Coronary artery (tissue), 2 donors: Measurements from ENCODE around the gene PABPC3.

ENCODE experiments used
- DNase-seq: peaks from one replicate; pipeline ENCODE4 v3.0.0-alpha.2; 2017; ENCODE audit warnings: low spot score
- H3K27ac ChIP-seq, 2 donors: fragments of 200-600 bp; sonication (generic); one replicate each; pipeline ENCODE4 v1.5.1; 2016 to 2019
- H3K4me3 ChIP-seq: fragments of 200-600 bp; sonication (generic); 2 replicates; pipeline ENCODE4 v1.5.1; 2016; ENCODE audit warnings: mild to moderate bottlenecking, moderate library complexity
- TF ChIP-seq, protein P1 (sequence below): fragments of 200-600 bp; sonication (generic); IDR thresholded peaks from one replicate; pipeline ENCODE4 v1.5.1; 2019; ENCODE audit warnings: antibody characterized with exemption

The PABPC3 gene

GRCh38 chr13:25084096-25084495, 11.8 kb upstream of the PABPC3 start:
- no peak overlapping the region for H3K27ac ChIP-seq
- TF ChIP-seq, protein P1, sequence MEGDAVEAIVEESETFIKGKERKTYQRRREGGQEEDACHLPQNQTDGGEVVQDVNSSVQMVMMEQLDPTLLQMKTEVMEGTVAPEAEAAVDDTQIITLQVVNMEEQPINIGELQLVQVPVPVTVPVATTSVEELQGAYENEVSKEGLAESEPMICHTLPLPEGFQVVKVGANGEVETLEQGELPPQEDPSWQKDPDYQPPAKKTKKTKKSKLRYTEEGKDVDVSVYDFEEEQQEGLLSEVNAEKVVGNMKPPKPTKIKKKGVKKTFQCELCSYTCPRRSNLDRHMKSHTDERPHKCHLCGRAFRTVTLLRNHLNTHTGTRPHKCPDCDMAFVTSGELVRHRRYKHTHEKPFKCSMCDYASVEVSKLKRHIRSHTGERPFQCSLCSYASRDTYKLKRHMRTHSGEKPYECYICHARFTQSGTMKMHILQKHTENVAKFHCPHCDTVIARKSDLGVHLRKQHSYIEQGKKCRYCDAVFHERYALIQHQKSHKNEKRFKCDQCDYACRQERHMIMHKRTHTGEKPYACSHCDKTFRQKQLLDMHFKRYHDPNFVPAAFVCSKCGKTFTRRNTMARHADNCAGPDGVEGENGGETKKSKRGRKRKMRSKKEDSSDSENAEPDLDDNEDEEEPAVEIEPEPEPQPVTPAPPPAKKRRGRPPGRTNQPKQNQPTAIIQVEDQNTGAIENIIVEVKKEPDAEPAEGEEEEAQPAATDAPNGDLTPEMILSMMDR: no peak
- no peak for DNase-seq
- H3K4me3 ChIP-seq: no peak overlapping the region

DNA sequence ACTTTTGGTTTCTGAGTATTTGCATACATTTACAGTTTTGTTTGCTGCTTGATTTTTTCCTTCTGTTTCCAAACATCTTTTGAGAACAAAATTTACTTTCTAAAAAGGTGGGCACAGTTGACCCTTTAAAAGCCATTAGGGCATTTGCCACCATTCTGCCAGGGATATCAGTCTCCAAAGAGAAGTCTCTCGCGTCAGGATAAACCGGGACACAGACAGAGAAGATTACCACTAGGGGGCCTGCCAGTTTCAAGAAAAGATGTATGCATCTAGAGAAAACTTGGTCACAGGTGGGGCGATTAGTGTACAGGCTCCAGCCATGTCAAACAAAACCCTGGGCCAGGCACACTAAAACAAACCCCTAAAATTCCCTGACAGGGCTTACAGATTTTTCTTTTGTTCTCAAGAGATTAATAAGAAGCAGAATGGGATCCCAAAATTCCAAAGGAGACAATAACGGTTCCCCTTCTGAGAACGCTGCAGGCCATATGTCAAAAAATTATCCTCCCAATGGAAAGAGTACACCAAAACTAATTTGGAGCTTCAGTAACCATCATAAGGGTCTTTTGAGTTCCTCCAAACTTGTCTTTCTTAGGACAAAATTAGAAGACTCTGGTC, 10.7 kb upstream of the PABPC3 start:
- no peak for DNase-seq
- no peak overlapping the region for H3K27ac ChIP-seq

DNA sequence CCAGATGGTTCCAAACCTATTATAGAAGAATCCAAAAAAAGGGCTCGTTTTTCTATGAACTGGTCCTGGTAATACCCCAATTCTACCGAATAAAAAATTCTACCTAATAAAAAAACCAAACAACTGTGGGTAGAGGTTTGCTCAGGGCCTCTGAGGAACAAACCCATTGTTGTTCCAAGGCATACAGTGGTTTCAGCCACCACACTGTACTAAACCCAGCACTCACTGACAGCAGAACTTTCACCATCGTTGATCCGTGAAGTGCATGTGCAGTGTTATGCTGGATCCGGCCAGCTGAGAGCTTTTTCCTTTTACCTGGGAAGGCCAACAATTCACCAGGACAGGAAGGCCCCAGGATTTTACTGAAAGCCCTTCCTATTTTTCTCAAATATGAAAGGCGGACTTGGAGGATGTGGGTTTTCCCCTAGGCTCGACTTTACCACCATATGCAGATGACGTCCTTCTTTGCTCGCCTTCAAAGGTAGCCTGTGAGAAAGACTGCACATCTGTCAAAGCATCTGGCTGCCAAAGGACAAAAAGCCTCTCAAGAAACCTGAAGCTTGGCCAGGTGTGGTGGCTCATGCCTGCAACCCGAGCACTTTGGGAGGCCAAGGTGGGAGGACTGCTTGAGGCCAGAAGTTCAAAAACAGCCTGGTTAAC, 7.2 kb upstream of the PABPC3 start:
- TF ChIP-seq, protein P1: no peak
- H3K27ac ChIP-seq: no peak overlapping the region
- no peak for DNase-seq
- H3K4me3 ChIP-seq: no peak overlapping the region

More for the DNA sequence above, 10.7 kb upstream of the PABPC3 start:
- H3K4me3 ChIP-seq: no peak overlapping the region
- TF ChIP-seq, protein P1: peak; percentile 14

DNA sequence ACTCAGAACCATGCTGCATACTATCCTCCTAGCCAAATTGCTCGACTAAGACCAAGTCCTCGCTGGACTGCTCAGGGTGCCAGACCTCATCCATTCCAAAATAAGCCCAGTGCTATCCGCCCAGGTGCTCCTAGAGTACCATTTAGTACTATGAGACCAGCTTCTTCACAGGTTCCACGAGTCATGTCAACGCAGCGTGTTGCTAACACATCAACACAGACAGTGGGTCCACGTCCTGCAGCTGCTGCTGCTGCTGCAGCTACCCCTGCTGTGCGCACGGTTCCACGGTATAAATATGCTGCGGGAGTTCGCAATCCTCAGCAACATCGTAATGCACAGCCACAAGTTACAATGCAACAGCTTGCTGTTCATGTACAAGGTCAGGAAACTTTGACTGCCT, 1.5 kb downstream of the PABPC3 start:
- no peak for DNase-seq
- Histone ChIP-seq H3K4me3 (no peak overlapping the region), H3K27ac (no peak overlapping the region)
- TF ChIP-seq, protein P1: no peak

GRCh38 chr13:25103711-25104110, 7.8 kb downstream of the PABPC3 start:
- Histone ChIP-seq H3K27ac (no peak overlapping the region), H3K4me3 (no peak overlapping the region)
- TF ChIP-seq, protein P1: no peak
- no peak for DNase-seq

GRCh38 chr13:25109341-25109740, 13.4 kb downstream of the PABPC3 start:
- H3K4me3 ChIP-seq: no peak overlapping the region
- TF ChIP-seq, protein P1: no peak
- no peak for DNase-seq
- no peak overlapping the region for H3K27ac ChIP-seq
